Fibroblast of lung (primary cell): ENCODE measurements around the gene THOC7.

Source experiments
- EZH2 ChIP-seq: IDR thresholded peaks from 2 replicates; pipeline ENCODE4 v1.5.1; 2012; ENCODE audit warnings: low read length, control low read depth, mild to moderate bottlenecking; ENCODE audit errors: missing control alignments
- TF ChIP-seq, protein P1 (sequence below), 2 donors: IDR thresholded peaks in 1 of 2; conservative IDR thresholded peaks in 1 of 2; 1 replicate in 1 of 2; 2 replicates in 1 of 2; pipeline ENCODE4 v1.5.1; 2011 to 2012; ENCODE audit warnings: low read length in 2 of 2, control low read depth in 1 of 2, inconsistent platforms in 1 of 2, low read depth in 1 of 2, mild to moderate bottlenecking in 1 of 2

DNA sequence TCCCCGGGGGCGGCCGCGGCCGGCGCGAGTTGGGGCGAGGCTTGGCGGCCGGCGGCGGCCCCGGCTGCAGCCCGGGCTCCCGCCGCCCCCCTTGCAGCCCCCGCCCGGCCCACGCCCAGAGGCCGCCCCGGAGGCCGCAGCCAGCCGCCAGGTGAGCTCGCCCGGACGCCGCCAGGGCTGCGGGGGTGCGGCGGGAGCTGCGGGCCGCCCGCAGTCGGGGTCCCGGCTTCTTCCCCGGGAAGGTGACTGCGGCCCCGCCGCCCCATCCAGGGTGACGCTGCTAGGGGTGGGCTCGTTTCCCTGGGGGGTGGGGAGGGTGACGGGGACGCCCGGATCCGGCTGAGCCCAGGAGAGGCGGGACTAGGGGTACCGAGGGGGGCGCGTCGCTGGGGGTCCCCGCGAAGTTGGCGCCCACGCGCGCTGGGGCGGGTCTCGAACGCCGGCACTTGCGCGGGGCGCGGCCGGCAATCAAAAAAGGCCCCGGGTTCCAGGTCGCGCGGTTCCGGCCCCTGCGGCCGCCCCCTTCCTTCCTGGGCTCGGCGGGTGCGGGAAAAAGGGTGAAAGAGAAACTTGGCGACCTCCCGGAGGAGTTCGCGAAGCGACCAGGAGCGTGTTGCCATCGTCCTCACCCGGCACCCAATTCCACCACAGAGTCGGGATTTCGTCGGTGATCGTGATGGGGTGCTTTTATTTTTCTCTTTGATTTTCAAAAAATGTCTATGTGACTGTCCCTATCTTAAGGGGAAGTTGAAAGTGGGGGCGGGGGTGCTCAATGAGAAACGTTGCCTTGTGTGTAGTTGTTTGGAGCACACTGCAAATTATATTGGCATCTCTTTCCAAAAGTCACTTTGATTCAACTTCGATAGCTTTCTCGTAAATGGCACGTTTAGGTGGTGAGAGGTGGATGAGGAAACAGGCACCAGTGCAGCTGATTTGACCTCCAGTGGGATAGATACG is 681 bp upstream of the THOC7 start:
- TF ChIP-seq, protein P1, sequence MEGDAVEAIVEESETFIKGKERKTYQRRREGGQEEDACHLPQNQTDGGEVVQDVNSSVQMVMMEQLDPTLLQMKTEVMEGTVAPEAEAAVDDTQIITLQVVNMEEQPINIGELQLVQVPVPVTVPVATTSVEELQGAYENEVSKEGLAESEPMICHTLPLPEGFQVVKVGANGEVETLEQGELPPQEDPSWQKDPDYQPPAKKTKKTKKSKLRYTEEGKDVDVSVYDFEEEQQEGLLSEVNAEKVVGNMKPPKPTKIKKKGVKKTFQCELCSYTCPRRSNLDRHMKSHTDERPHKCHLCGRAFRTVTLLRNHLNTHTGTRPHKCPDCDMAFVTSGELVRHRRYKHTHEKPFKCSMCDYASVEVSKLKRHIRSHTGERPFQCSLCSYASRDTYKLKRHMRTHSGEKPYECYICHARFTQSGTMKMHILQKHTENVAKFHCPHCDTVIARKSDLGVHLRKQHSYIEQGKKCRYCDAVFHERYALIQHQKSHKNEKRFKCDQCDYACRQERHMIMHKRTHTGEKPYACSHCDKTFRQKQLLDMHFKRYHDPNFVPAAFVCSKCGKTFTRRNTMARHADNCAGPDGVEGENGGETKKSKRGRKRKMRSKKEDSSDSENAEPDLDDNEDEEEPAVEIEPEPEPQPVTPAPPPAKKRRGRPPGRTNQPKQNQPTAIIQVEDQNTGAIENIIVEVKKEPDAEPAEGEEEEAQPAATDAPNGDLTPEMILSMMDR (conservative IDR thresholded peaks at IDR 0.05 in 1 of 2, IDR thresholded peaks at IDR 0.05 in 1 of 2; ENCODE audit: low read depth in 1 of 2, low read length in 2 of 2): no peak
- no peak for TF ChIP-seq EZH2
